ENCODE data around the gene SCYGR5. TPM values are rescaled to one million over a fixed set of nuclear protein-coding genes. Genes with fewer than 3 reads are reported as not detected.

SCYGR5 gene
- total and polyA plus RNA-seq, 4 donors: not detected

GRCh38 chr2:227703961-227704360 is 37.4 kb downstream of the SCYGR5 start:
- no peaks in the 10 kb centered on the region for H3K27me3 ChIP-seq (ENCODE audit: control insufficient read depth in 4 of 4, insufficient read depth in 4 of 4, low read length in 3 of 4)
- 86% methylated on average over 3 of the region's 3 CpGs for WGBS
- no peak for DNase-seq (ENCODE audit: low spot score)
- peak overlapping the region; percentile 62 to 83 for H3K27ac ChIP-seq (ENCODE audit: low read depth in 1 of 2, low read length in 2 of 2)
- peaks cover 0 to 55% (median 43%) of the 10 kb centered on the region in 4 donors for H3K4me1 ChIP-seq (ENCODE audit: control insufficient read depth in 4 of 4, insufficient read depth in 4 of 4, low read length in 3 of 4)
- peaks cover 2 to 13% (median 4%) of the 10 kb centered on the region in 4 donors for H3K36me3 ChIP-seq (ENCODE audit: control insufficient read depth in 4 of 4, insufficient read depth in 3 of 4, low read depth in 1 of 4, low read length in 3 of 4)
- H3K9me3 ChIP-seq (ENCODE audit: control insufficient read depth in 4 of 4, low read length in 3 of 4): no peaks in the 10 kb centered on the region
- H3K4me3 ChIP-seq (ENCODE audit: low read depth in 1 of 3, low read length in 3 of 3): no peak overlapping the region
- H3K9ac ChIP-seq (ENCODE audit: low read depth in 1 of 2, low read length in 2 of 2): no peak overlapping the region
- no peak for TF ChIP-seq REST (IDR thresholded peaks at IDR 0.05)
- TF ChIP-seq TAF1 (conservative IDR thresholded peaks at IDR 0.05): no peak
- no peak for TF ChIP-seq FOXA2 (IDR thresholded peaks at IDR 0.05)
- no peak for TF ChIP-seq GABPA (IDR thresholded peaks at IDR 0.05 in 1 of 2, conservative IDR thresholded peaks at IDR 0.05 in 1 of 2)
- no peak for TF ChIP-seq ZBTB33 (IDR thresholded peaks at IDR 0.05)
- TF ChIP-seq HNF4A (conservative IDR thresholded peaks at IDR 0.05): no peak
- no peak for TF ChIP-seq NR2F2 (IDR thresholded peaks at IDR 0.05)
- TF ChIP-seq FOXA1 (IDR thresholded peaks at IDR 0.05): no peak
- no peak for TF ChIP-seq ATF3 (IDR thresholded peaks at IDR 0.05)
- no peak for TF ChIP-seq RXRA (IDR thresholded peaks at IDR 0.05)
- TF ChIP-seq RAD21 (IDR thresholded peaks at IDR 0.05): no peak
- TF ChIP-seq HNF4G (IDR thresholded peaks at IDR 0.05): no peak
- TF ChIP-seq CTCF (IDR thresholded peaks at IDR 0.05; ENCODE audit: low read depth, low read length, missing input control): no peak
- TF ChIP-seq YY1 (IDR thresholded peaks at IDR 0.05): no peak
- no peak for TF ChIP-seq SP1 (IDR thresholded peaks at IDR 0.05)
- TF ChIP-seq EGR1 (IDR thresholded peaks at IDR 0.05; ENCODE audit: low read depth in 2 of 2): no peak
- TF ChIP-seq MAX (IDR thresholded peaks at IDR 0.05): no peak
- TF ChIP-seq JUND (IDR thresholded peaks at IDR 0.05): no peak
